Uterus (tissue), 2 donors: ENCODE measurements around the gene EIF4E1B.

ENCODE experiments used
- POLR2A ChIP-seq, 2 donors: fragments of 450-650 bp; IDR thresholded peaks; one replicate each; pipeline ENCODE4 v1.6.1; 2016; ENCODE audit warnings: antibody characterized with exemption in 2 of 2, mild to moderate bottlenecking in 1 of 2, moderate library complexity in 1 of 2
- TF ChIP-seq, protein P1 (sequence below), 4 experiments: fragments of 200-600 bp in 2 of 4; fragments of 450-650 bp in 2 of 4; sonication (generic) in 2 of 4; IDR thresholded peaks; one replicate each; pipeline ENCODE4 v1.5.1; 2016 to 2019; ENCODE audit warnings: antibody characterized with exemption in 4 of 4, mild to moderate bottlenecking in 2 of 4, moderate library complexity in 1 of 4

DNA sequence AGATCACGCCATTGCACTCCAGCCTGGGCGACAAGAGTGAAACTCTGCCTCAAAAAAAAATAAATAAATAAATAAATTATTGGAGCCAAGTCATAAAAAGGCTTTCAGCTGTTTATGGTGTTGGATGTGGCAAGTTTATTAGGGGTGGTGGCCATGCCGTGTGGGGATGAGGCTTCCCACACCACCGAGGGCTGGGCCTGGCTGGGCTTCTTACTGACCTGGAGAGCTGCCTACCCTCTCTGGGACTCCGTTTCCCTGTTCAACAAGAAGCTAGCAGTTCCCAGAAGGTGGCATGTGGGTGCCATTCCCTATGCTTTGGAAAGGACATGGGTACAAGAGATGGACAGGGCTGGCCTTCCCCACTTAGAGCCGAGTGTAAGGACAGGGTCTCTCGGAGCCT, 43.1 kb upstream of the EIF4E1B start:
- TF ChIP-seq, protein P1, sequence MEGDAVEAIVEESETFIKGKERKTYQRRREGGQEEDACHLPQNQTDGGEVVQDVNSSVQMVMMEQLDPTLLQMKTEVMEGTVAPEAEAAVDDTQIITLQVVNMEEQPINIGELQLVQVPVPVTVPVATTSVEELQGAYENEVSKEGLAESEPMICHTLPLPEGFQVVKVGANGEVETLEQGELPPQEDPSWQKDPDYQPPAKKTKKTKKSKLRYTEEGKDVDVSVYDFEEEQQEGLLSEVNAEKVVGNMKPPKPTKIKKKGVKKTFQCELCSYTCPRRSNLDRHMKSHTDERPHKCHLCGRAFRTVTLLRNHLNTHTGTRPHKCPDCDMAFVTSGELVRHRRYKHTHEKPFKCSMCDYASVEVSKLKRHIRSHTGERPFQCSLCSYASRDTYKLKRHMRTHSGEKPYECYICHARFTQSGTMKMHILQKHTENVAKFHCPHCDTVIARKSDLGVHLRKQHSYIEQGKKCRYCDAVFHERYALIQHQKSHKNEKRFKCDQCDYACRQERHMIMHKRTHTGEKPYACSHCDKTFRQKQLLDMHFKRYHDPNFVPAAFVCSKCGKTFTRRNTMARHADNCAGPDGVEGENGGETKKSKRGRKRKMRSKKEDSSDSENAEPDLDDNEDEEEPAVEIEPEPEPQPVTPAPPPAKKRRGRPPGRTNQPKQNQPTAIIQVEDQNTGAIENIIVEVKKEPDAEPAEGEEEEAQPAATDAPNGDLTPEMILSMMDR (IDR thresholded peaks at IDR 0.05), result no peak
- TF ChIP-seq POLR2A (IDR thresholded peaks at IDR 0.05), result no peak
